Prostate gland (tissue), 2 donors: ENCODE measurements around the gene CDC42BPA. TPM values are rescaled to one million over a fixed set of nuclear protein-coding genes. Genes with fewer than 3 reads are reported as not detected.

ENCODE experiments used
- DNase-seq: peaks from one replicate; pipeline ENCODE4 v3.0.0-alpha.2; 2019; ENCODE audit warnings: low spot score
- H3K27ac ChIP-seq, 2 donors: fragments of 200-600 bp; sonication (generic); 2 replicates each; pipeline ENCODE4 v1.5.1; 2017 to 2019
- H3K27me3 ChIP-seq: fragments of 200-600 bp; sonication (generic); replicated peaks from 2 replicates; pipeline ENCODE4 v1.5.1; 2019; ENCODE audit not compliant: insufficient read depth
- H3K36me3 ChIP-seq, 2 donors: fragments of 200-600 bp; sonication (generic); 1 replicate in 1 of 2; 2 replicates in 1 of 2; pipeline versions ENCODE4 v1.5.1 to v1.8.1; 2017 to 2019
- H3K4me1 ChIP-seq: fragments of 200-600 bp; sonication (generic); replicated peaks from 2 replicates; pipeline ENCODE4 v1.5.1; 2019
- H3K4me3 ChIP-seq, 2 donors: fragments of 200-600 bp; sonication (generic); 2 replicates each; pipeline ENCODE4 v1.5.1; 2017 to 2019
- H3K9me3 ChIP-seq: fragments of 200-600 bp; sonication (generic); 2 replicates; pipeline ENCODE4 v1.5.1; 2017
- POLR2A ChIP-seq: fragments of 450-650 bp; IDR thresholded peaks from one replicate; pipeline ENCODE4 v1.6.1; 2016; ENCODE audit warnings: antibody characterized with exemption, mild to moderate bottlenecking
- POLR2AphosphoS5 ChIP-seq: sonication (generic); formaldehyde crosslinking; IDR thresholded peaks from one replicate; pipeline ENCODE4 v1.6.1; 2017; ENCODE audit warnings: antibody characterized with exemption
- WGBS: methylation state at CpG from one replicate; pipeline ENCODE4 v1.1.5; 2018; 5-methylcytosine and 5-hydroxymethylcytosine counted together
- intact Hi-C: fragments of 100-400 bp; cut with DNase I; formaldehyde crosslinking; loops from one replicate; pipeline ENCODE4 v1.14.2; 2022
- total RNA-seq, 2 donors: library from RNA; depleted of rRNA; stranded (reverse); fragments of >200 nt; gene quantifications; one replicate each; pipeline ENCODE4 v1.1.0, GENCODE V29; 2016
- TF ChIP-seq, protein P1 (sequence below), 4 experiments: fragments of 200-600 bp in 2 of 4; fragments of 450-650 bp in 2 of 4; sonication (generic) in 2 of 4; IDR thresholded peaks; 1 replicate in 3 of 4; 2 replicates in 1 of 4; pipeline ENCODE4 v1.5.1; 2016 to 2019; ENCODE audit warnings: antibody characterized with exemption in 4 of 4, mild to moderate bottlenecking in 2 of 4, moderate library complexity in 2 of 4

Gene CDC42BPA
- total RNA-seq, 2 donors from 2014 or later: 31.3 to 76.9 TPM

DNA sequence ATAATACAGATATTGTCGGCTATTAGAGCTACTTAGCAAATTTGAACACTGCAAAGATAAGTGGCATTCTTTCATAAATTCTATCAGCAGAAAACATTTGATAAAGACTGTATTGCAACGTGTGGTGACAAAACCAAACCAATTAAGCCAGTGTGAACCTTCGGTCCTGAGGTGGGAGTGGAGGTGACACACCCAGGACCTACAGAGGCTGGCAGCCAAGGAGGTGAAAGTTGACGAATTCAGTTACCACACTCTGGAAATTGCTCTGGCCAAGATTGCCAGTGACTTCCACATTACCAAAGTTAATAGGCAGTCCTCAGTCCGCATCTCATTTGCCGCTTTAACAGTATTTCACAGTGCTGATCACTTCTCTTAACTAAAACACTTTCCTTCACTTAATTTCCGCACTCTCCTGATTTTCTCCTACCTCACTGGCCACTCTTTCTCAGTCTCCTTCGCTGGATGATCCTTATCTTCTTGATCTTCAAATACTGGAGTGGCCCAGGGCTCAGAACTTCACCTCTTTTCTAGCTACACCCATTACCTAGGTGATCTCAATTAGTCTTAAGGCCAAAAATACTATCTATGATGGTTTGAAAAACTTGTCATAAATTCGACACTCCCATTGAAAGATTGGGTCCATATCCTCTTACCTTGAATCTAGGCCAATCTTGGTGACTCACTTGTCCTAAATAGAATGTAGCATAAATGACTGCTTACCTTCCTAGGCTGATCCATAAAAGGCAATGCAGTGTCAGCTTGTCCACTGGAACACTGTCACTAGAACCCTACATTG lies 5.1 kb upstream of the CDC42BPA start:
- Histone ChIP-seq H3K4me3 (no peak overlapping the region), H3K36me3 (no peaks in the 10 kb centered on the region), H3K27ac (no peak overlapping the region), H3K4me1 (no peaks in the 10 kb centered on the region), H3K27me3 (no peaks in the 10 kb centered on the region), H3K9me3 (no peaks in the 10 kb centered on the region)
- no peak for TF ChIP-seq POLR2AphosphoS5
- no peak for TF ChIP-seq POLR2A
- 86% methylated on average over 9 of the region's 9 CpGs for WGBS
- no peak for DNase-seq
- intact Hi-C loops: no loop called here

DNA sequence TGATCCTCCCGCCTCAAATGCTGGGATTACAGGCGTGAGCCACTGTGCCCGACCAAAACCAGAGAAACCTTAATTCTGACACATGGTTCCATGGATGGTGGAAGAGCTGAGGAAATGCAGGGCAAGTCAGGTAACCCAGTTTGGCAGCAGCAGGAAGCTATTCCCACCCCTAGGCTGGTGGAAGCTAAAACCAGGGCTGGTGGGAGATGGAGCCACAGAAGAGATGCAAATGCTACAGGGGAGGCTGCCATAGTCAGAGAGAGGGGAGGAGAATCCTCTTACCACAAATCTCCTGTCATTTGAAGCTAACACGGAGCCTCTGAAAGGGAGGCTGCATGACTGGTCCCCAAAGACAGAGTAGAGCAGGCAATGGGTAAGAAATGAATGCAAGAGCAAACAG lies 4.1 kb upstream of the CDC42BPA start:
- Histone ChIP-seq H3K4me1 (no peaks in the 10 kb centered on the region), H3K27ac (no peak overlapping the region), H3K9me3 (no peaks in the 10 kb centered on the region), H3K36me3 (no peaks in the 10 kb centered on the region), H3K4me3 (no peak overlapping the region), H3K27me3 (no peaks in the 10 kb centered on the region)
- DNase-seq: no peak
- TF ChIP-seq, protein P1, sequence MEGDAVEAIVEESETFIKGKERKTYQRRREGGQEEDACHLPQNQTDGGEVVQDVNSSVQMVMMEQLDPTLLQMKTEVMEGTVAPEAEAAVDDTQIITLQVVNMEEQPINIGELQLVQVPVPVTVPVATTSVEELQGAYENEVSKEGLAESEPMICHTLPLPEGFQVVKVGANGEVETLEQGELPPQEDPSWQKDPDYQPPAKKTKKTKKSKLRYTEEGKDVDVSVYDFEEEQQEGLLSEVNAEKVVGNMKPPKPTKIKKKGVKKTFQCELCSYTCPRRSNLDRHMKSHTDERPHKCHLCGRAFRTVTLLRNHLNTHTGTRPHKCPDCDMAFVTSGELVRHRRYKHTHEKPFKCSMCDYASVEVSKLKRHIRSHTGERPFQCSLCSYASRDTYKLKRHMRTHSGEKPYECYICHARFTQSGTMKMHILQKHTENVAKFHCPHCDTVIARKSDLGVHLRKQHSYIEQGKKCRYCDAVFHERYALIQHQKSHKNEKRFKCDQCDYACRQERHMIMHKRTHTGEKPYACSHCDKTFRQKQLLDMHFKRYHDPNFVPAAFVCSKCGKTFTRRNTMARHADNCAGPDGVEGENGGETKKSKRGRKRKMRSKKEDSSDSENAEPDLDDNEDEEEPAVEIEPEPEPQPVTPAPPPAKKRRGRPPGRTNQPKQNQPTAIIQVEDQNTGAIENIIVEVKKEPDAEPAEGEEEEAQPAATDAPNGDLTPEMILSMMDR (IDR thresholded peaks at IDR 0.05): no peak
- TF ChIP-seq POLR2AphosphoS5 (no peak), POLR2A (no peak)
- intact Hi-C loops: no loop called here
- 84% methylated on average over 4 of the region's 4 CpGs for WGBS

DNA sequence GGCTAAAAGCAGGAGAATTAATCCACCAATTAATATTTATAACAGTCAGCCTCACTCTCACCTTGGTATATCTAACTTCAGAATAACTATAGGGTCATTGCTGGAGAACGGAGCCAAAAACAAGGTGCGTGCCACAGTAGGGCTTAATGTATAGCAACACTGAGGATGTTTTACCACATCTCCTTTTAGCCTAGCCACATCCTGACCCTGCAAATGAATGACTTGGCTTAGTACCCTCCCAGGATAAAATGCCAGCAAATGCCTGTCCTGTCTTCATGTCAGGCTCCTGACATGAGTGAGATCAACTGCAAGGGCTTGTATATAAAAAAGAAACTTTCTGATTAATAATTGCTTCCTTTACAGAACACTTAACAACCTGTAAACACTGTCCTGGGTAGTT lies 2.7 kb upstream of the CDC42BPA start:
- TF ChIP-seq POLR2AphosphoS5 (no peak), POLR2A (no peak)
- TF ChIP-seq, protein P1 (IDR thresholded peaks at IDR 0.05): no peak
- intact Hi-C loops: no loop called here

DNA sequence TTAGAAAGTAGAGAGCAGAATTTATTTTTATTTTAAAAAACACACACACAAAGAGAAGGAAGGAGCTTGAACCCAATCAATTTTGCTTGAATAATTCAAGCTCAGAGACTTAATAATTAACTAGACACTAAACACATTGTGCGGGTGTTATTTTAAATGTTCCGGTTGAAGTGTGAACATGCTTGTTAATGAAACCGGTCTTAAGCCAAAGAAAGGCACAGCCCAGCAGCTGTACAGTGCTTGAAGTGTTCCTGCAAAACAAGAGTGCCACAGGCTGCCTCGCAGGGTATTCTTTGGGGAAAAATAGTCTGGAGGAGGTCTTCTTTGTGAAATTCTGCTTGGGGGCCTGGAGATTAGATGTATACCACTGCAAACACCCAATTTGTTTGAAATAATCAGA lies 2.2 kb upstream of the CDC42BPA start:
- H3K27ac ChIP-seq: no peak overlapping the region
- 74% methylated on average over 4 of the region's 4 CpGs for WGBS
- intact Hi-C loops: no loop called here

More for the DNA sequence above, 2.7 kb upstream of the CDC42BPA start:
- H3K9me3 ChIP-seq: no peaks in the 10 kb centered on the region
- no peak for DNase-seq
- H3K4me3 ChIP-seq: no peak overlapping the region
- H3K36me3 ChIP-seq: no peaks in the 10 kb centered on the region
- no peaks in the 10 kb centered on the region for H3K4me1 ChIP-seq
- no peak overlapping the region for H3K27ac ChIP-seq
- WGBS: 90% methylated on average over 2 of the region's 2 CpGs
- H3K27me3 ChIP-seq: no peaks in the 10 kb centered on the region

DNA sequence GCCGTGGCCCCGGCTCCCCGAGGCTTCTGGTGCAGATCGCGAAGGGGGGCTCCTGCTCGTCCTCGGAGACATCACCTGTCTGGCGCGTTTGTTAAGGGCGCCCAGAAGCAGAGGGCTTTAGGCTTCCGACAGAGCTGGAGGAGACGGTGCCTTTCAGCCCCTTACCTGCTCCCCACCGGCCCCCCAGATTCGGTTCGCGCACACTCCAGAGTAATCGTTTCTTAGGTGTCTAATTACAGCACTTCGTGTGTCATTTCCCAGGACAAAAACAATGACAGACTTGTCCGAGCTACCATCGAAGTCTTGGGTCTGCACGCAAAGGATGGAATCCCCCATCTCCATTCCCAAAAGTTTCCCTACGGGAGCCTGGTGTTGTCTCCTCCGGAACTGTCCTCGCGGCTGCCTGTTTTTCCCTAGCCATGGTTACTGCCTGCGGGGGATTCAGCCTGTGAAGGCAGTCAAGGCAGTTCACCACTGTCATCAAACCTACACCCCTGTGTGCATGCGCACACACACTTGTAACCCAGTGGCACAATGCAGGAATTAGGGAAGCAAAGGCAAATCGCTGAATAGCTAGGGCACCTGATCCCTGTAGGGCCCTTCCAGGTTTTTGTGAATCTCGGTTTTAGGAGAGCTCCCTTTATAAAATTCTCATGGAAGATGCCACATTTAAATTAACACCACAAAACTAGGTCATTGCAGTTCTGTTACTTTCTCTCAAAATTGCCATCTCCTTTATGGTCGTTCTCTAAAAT lies 738 bp upstream of the CDC42BPA start:
- H3K9me3 ChIP-seq: no peaks in the 10 kb centered on the region
- intact Hi-C loops: loop anchor here (2.0 to 10.0 kb wide), 3 partner anchors 110 to 404 kb away; partner anchors contain the start of gene COQ8A

More for the DNA sequence above, 2.2 kb upstream of the CDC42BPA start:
- Histone ChIP-seq H3K9me3 (no peaks in the 10 kb centered on the region), H3K4me3 (no peak overlapping the region), H3K36me3 (no peaks in the 10 kb centered on the region), H3K4me1 (no peaks in the 10 kb centered on the region), H3K27me3 (no peaks in the 10 kb centered on the region)
- DNase-seq: no peak
- TF ChIP-seq POLR2A (no peak), POLR2AphosphoS5 (no peak)
- TF ChIP-seq, protein P1 (IDR thresholded peaks at IDR 0.05): no peak

More for the DNA sequence above, 738 bp upstream of the CDC42BPA start:
- Histone ChIP-seq H3K4me1 (no peaks in the 10 kb centered on the region), H3K27ac (peak overlapping the region; percentile 94 to 97), H3K4me3 (peak overlapping the region; percentile 81 to 86), H3K27me3 (no peaks in the 10 kb centered on the region), H3K36me3 (no peaks in the 10 kb centered on the region)
- TF ChIP-seq POLR2AphosphoS5: peak; percentile 69
- TF ChIP-seq POLR2A: peak; percentile 51
- TF ChIP-seq, protein P1 (IDR thresholded peaks at IDR 0.05): no peak
- peak; percentile 63 for DNase-seq
- 5% methylated on average over 30 of the region's 30 CpGs for WGBS
